ENCODE results near the gene NFIB.

Gene NFIB

DNA sequence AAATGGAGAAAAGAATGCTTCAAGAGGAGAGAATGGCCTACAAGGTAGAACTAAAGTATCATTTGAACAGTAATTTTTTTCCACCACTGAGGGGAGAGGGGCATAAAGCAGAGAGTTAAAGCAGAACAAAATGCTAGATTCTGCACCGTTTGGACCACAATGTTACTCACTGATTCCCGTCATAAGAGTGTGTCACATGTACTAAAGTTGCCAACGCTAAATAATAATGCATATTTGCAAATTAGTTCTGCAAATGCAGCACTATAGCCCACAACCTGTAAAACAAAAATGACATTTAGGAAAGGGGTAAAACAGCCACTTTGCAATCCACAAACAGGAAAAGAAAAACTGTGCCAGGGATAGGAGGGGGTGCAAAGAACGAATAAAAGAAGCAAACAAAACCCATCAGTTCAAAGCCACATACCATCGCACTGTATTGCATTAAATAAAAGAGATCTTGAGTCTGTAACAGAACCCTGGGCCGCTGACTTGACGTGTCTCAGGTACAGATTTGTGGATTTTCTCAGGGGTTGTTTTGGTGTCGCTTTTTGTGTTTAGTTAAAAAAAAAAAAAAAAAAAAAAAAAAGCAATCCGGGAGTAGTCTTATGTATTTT, 7.7 kb upstream of the NFIB start:
- in situ Hi-C loops (cut with MboI; ENCODE audit: low sequenced_read_pairs), result no loop called here

DNA sequence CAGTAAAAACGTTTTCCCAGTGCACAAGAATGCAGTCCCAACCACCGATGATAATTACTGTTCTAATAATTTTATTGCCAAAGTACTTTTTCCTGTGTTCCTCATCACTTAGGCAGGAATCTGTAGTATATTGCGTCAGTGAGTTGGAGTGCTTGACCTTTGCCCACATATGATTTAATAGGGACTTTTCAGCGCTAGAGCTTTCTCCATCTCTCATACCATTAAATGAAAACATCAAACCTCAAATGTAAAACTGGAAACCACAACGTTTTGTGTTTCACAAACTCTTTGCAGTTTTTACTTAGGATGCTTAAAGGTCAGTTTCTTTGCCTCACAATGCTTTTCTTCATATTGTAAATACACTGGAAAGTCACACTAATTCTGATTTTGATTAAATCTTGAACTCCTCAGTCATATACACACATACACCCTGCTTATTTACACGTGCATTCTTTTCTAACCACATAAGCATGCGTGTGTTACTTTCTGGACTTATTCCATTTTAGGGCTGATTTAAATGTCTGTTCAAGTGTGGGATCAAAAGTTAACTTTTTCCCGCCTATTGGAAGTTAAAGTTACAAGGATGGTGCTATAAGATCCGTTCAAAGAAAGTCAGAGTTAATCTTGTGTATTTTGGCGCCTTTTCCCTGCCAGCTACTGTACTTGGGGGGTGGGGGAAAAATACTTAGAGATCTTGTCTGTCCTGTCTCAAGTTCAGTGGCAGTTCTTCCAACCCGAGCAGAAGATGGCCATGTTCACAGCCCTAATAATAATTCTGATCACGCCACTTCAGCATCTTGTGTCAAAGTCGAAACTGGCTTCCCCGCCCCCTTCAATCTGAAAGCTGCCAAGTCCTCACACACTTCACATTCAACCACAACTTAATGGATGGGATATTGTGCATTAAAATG, 6.6 kb upstream of the NFIB start:
- in situ Hi-C loops (cut with MboI; ENCODE audit: low sequenced_read_pairs), result no loop called here

DNA sequence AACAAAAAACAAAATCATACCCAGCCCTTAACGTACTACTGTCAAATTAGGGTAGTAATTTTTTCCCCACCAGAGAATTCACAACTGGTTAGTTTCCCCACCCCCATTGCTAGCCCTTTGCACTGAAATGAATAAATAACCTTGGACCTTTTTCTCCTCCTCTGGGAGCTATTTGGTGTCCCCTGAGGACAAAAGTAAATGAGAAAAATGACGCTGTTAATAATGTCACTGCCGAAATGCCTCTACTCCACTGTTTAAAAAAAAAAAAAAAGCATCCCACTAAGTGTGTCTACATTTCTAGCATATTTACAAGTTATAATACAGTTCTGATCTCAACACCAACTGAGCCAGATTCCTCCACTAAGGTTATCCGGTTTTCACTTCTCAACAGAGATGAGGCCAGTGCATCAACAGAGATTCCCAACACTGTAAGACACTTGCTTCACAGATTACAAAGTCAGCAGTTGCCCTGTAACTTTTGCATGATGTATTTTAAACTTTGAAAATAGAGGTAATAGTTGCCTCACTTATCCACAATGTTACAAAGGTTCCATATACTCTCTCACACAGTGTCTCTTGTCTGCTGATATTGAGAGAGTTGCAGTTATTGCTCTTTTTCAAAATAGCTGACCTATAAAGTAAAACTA, 5.1 kb upstream of the NFIB start:
- in situ Hi-C loops (cut with MboI; ENCODE audit: low sequenced_read_pairs), result no loop called here

GRCh38 chr9:14318361-14318760, 4.4 kb upstream of the NFIB start:
- in situ Hi-C loops (cut with MboI; ENCODE audit: low sequenced_read_pairs), result no loop called here

DNA sequence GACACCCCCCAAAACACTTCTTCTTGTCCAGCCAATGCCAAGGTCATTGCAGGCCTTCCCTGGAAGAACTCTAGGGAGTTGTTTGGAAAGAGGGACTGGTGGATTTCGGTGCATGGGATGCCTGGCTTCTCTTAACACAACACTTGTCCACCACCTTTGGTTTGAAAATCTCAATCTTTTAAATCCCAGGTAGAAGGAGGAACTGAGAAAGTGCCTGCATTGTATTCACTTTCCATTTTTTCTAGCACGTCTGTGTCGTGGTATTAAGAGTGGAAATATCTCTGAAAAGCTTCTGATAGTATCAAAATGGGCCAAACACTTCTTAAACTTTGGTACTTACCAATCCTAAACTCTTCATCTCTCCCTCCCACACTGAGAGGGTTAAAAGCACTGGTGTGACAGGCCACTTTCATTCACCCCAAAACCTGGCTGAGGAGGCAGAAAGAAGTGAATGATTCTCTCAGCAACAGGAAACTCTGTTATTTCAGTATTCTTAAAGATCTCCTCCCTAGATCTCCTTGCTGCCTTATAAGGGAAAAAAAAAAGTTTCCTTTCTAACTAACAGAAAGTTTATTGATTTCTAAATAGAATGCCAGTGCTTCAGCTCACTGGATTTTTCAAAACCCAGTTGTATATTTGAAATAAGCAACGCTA, 3.9 kb upstream of the NFIB start:
- in situ Hi-C loops (cut with MboI; ENCODE audit: low sequenced_read_pairs), result no loop called here

DNA sequence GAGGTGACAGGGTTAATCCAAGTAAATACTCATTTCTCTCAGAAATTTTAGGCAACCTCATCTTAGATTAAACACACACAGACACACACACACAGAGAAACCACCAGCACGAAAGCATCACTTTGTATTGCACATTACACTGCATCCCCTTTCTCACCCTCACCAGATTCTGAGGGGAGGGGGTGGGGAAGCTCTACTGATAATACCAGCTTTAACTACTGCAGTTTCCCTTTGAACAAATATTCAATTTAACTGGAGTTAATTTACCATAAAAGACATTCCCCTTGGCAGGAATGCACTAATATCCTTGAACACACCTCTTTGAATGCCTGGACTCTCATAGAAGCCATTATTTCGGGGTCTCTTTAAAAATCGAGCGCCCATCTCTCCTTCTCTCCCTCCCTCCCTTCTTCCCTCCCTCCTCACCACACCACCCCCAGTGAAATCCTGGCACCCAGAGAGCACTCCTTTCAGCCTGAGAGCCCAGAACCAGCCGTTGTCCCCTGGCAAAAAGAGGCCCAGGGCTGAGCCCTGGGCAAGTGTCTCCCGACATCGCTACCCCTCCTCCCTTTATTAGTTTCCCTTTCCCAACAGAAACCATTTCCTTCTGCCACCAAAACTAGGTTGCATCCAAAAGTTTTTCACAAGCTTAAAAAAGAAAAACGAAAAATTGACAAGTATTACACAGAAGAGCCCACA, 2.8 kb upstream of the NFIB start:
- in situ Hi-C loops (cut with MboI; ENCODE audit: low sequenced_read_pairs), result no loop called here

GRCh38 chr9:14315875-14316601, 2.1 kb upstream of the NFIB start:
- in situ Hi-C loops (cut with MboI; ENCODE audit: low sequenced_read_pairs), result no loop called here

DNA sequence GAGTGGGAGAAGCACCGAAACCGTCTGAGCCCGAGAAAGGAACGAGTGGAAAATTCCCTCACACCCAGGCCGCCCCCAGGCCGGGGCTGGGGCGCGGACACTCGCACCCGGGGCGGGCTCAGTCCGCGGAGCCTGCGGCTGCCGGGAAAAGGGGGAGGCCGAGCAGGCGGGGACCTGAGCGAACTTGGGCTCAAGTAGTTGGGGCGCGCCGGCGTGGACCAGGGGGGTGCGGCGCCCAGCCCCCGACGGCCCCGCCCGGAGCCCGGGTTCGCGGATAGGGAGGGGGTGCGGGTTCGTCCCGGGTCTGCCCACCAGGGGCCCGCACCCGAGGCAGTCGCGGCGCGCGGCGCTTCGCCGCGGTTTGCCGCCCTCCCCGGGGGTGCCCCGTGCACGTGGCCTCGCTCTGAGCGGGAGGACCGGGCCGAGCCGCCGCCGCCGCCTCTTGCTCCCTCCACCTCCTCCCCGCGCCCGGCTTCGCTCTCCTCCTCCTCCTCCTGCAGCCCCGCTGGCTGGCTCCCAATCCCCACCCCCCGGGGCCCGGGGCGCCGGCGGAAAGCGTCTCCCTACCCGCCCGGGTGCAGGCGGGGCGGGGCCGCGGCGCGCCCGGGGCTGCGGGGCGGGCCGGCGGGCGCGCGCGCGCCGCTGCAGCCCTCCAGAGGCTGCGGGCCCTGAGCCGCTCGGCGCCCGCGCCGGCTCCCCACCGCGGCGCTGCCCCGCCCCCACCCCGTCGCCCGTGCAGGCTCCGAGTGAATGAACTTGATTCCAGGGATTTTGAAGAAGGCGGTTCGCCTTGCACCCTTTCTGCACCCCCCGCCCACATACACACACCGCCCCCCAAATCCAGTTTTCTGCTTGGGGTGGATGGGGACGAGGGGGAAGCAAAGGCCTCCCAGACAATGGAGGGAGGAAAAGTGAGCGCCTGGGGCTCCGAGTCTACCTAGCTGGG, 1.3 kb upstream of the NFIB start:
- in situ Hi-C loops (cut with MboI; ENCODE audit: low sequenced_read_pairs), result no loop called here

DNA sequence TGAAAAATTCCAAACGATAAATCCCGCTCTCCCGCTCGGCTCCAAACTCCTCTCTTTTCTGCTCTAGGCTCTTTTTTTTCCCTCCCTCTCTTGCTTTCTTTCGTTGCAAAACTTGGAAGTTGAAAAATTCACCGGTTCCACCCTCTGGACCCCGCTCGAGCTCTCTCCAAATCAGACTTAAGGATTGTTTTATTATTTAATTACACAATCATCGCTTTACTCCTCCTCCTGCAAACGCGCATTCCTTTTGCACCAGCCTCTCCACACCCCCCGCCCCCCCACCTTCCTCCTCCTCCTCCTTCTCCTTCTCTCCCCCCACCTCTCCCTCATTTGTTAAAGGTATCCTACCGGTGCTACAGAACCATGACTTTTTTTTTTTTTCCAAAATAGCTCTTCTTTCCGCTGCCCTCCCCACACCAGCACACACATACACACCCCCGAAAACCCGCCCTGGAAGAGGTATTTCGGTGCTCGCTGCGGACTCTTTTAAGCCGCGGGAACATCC, 535 bp upstream of the NFIB start:
- in situ Hi-C loops (cut with MboI; ENCODE audit: low sequenced_read_pairs), result no loop called here

DNA sequence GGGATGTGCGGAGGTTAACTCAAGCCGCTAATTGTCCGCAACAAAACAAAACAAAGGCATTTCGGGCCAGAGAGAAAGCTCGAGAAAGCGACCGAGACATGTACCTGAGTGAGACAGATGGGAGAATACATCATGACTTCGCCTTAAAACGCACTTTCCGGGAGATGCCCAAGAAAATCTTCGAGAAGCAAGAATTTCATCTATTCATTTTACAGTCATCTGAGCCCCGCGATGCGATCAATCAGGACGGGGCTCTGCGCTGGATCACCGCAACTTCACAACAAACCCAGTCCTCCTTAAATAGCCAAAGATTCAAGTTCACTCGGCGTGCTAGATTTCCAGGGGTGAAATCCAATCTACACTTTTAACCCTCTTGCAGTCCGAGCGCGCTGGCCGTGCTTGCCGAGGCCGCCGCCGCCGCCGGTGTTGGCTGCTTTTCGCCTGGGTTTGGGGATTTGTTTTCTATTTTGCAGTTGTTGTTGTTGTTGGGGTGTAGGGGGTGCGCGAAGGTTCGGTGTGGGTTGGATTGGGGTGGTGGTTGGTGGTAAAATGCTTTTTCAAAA, 482 bp downstream of the NFIB start:
- in situ Hi-C loops (cut with MboI; ENCODE audit: low sequenced_read_pairs), result no loop called here

GRCh38 chr9:14312719-14313377, 1.1 kb downstream of the NFIB start:
- in situ Hi-C loops (cut with MboI; ENCODE audit: low sequenced_read_pairs), result no loop called here

GRCh38 chr9:14311956-14312685, 1.8 kb downstream of the NFIB start:
- in situ Hi-C loops (cut with MboI; ENCODE audit: low sequenced_read_pairs), result no loop called here

DNA sequence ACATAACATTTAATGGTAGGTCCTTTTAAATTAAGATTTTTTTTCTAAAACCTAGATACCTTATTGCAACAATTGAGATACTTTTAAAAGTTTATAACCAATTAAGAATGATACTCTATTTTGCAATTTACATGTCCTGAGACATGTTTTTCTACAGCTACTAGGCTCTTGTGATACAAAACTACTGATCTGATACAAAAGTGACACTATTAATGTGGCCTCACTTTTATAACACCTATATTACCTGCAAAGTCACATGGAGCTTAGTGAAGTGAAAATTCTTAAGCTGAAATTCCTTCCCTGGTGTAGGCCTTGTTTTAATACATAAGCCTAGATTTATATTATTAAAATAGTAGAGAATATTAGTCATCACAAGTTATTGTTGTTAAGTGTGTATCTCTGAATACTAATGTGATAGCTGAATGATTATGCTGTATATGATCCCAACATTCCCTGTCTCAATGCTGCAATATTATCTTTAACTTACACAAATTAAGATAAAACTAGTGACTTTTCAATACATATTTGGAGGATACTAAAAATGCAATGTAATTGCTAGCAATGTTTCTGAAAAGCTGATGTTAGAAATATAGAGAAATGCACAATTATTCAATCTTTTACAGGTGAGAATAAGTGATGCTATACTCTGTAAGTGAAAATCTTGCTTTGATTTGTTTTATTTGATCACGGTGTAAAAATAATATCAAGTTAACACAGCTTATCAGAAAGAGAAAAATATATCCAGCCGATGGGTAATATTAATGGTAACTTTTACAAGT, 2.6 kb downstream of the NFIB start:
- in situ Hi-C loops (cut with MboI; ENCODE audit: low sequenced_read_pairs), result no loop called here

DNA sequence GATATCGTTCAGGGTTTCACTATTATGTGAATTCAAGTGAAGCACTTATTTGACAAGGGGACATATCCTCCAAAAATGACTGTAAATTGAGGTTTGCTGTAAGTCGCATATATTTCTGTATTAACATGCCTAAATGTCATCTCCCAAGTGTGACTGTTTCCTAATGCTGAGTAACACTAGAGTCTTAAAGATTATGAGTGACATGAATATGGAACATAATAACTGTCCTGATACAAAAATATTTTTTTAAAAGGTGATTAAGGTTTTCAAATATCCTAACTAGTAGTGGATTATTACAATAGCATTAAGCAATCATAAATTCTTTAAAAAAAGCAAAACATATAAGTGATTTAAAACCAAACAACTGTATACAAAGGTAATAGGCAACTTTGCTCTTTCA, 3.6 kb downstream of the NFIB start:
- in situ Hi-C loops (cut with MboI; ENCODE audit: low sequenced_read_pairs), result no loop called here

DNA sequence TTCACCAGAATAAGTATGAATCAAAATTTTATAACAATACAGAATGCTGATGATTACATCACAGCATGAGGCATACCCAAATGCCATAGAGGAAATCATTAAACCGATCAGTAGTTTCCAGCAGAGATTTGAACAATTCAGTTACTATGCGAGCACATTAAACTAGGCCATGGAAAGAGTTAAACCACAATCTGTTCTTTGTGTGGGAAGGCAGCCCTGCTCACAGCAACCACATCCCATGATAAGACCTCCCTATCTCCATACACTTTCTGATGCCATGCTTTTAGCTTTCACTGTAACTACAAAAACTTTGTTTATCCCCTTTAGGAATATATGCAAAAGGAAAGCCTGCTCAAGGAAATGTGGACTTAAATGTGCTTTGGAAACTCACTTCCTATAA, 4.5 kb downstream of the NFIB start:
- in situ Hi-C loops (cut with MboI; ENCODE audit: low sequenced_read_pairs), result no loop called here

GRCh38 chr9:14308853-14309145, 5.1 kb downstream of the NFIB start:
- in situ Hi-C loops (cut with MboI; ENCODE audit: low sequenced_read_pairs), result no loop called here

All from HL-60/S4 (cell line).